HepG2 (cell line): ENCODE data around the gene LIFR. TPM values are rescaled to one million over a fixed set of nuclear protein-coding genes. Genes with fewer than 3 reads are reported as not detected.

ENCODE experiments used
- ATAC-seq: fragments of 200-7000 bp; cut with Tn5 transposase; 3 replicates; pipeline ENCODE4 v1.9.1; 2020; ENCODE audit warnings: mild to moderate bottlenecking, moderate library complexity
- BruUV-seq: library from RNA; stranded (reverse); fragments of 400-500 nt; replicated peaks from 2 replicates; lab custom pipeline; 2021; lab: Mats Ljungman, UMichigan
- CTCF ChIA-PET: fragments of 300-600 bp; formaldehyde crosslinking; extraction: SDS; loops from one replicate; lab custom pipeline; 2021; ENCODE audit warnings: low total read pairs, inconsistent platforms, low intra/inter-chr PET ratio; lab: Yijun Ruan, JAX
- POLR2A ChIA-PET: fragments of 350-600 bp; sonication (Branson Sonifier 250); formaldehyde crosslinking; loops from one replicate; lab custom pipeline; 2020; ENCODE audit warnings: antibody characterized with exemption, inconsistent platforms; lab: Yijun Ruan, JAX
- DNase-seq: peaks from one replicate; pipeline ENCODE4 v3.0.0-alpha.2; 2015; ENCODE audit warnings: low spot score
- FAIRE-seq: peaks from 3 replicates; lab custom pipeline; 2011; peaks lifted over from hg19 to GRCh38; lab: Jason Lieb, UNC
- H2AFZ ChIP-seq: one replicate; pipeline ENCODE4 v1.6.1; 2011; ENCODE audit warnings: low read length, inconsistent platforms
- H3K27ac ChIP-seq: fragments of 300-600 bp; 3 replicates; pipeline ENCODE4 v1.8.0; 2011; ENCODE audit warnings: mixed run types, mild to moderate bottlenecking, mixed read lengths, low read length, inconsistent platforms; ENCODE audit not compliant: insufficient read depth; ENCODE audit errors: extremely low read length
- H3K27me3 ChIP-seq, 2 experiments: fragments of 200-600 bp in 1 of 2; 2 replicates in 1 of 2; 3 replicates in 1 of 2; pipeline versions ENCODE4 v1.6.0 to v1.8.0; 2011; ENCODE audit warnings: low read length in 2 of 2, mild to moderate bottlenecking in 2 of 2, moderate library complexity in 2 of 2, inconsistent platforms in 1 of 2; ENCODE audit not compliant: insufficient read depth in 2 of 2, control insufficient read depth in 1 of 2
- H3K36me3 ChIP-seq, 2 experiments: fragments of 200-600 bp in 1 of 2; replicated peaks in 1 of 2; 2 replicates in 1 of 2; 3 replicates in 1 of 2; pipeline versions ENCODE4 v1.5.1 to v1.8.0; 2011; ENCODE audit warnings: low read length in 2 of 2, inconsistent platforms in 1 of 2; ENCODE audit not compliant: insufficient read depth in 2 of 2, control insufficient read depth in 1 of 2
- H3K4me1 ChIP-seq: 2 replicates; pipeline ENCODE4 v1.5.1; 2012; ENCODE audit warnings: low read length, inconsistent platforms; ENCODE audit not compliant: insufficient read depth
- H3K4me2 ChIP-seq: 2 replicates; pipeline ENCODE4 v1.6.0; 2011; ENCODE audit warnings: low read depth, low read length, inconsistent platforms
- H3K4me3 ChIP-seq, 3 experiments: fragments of 200-600 bp in 1 of 3; sonication (generic), shearing (Covaris generic) in 1 of 3; replicated peaks in 1 of 3; 2 replicates each; pipeline ENCODE4 v1.5.1; 2011 to 2016; ENCODE audit warnings: low read length in 3 of 3, inconsistent platforms in 2 of 3, low read depth in 2 of 3, mild to moderate bottlenecking in 2 of 3, control low read depth in 1 of 3, mixed read lengths in 1 of 3; ENCODE audit not compliant: insufficient read depth in 1 of 3
- H3K79me2 ChIP-seq: one replicate; pipeline ENCODE4 v1.6.1; 2011; ENCODE audit warnings: low read length, inconsistent platforms; ENCODE audit not compliant: insufficient read depth
- H3K9ac ChIP-seq: 2 replicates; pipeline ENCODE4 v1.6.0; 2011; ENCODE audit warnings: mild to moderate bottlenecking, low read depth, low read length, inconsistent platforms; ENCODE audit not compliant: insufficient read depth
- H3K9me3 ChIP-seq: 2 replicates; pipeline ENCODE4 v1.5.1; 2012; ENCODE audit warnings: mild to moderate bottlenecking, low read length
- H4K20me1 ChIP-seq: 2 replicates; pipeline ENCODE4 v1.6.0; 2011; ENCODE audit warnings: inconsistent platforms, mild to moderate bottlenecking, low read length, moderate library complexity; ENCODE audit not compliant: insufficient read depth
- AGO2 ChIP-seq: fragments of 200-400 bp; formaldehyde crosslinking; optimal IDR thresholded peaks from 2 replicates; pipeline ENCODE3; 2017; ENCODE audit warnings: mild to moderate bottlenecking, low read depth, low read length, moderate library complexity
- ARNT ChIP-seq: fragments of 450-650 bp; IDR thresholded peaks from 2 replicates; pipeline ENCODE4 v1.6.1; 2017
- CCDC6 ChIP-seq: sonication (generic); formaldehyde crosslinking; IDR thresholded peaks from 2 replicates; pipeline ENCODE4 v1.8.1; 2022; ENCODE audit warnings: mild to moderate bottlenecking, missing genetic modification reagents, moderate library complexity
- CENPX ChIP-seq: sonication (generic); formaldehyde crosslinking; IDR thresholded peaks from 2 replicates; pipeline ENCODE4 v1.9.0; 2021; ENCODE audit warnings: mild to moderate bottlenecking, missing genetic modification reagents, moderate library complexity
- ISX ChIP-seq: sonication (generic); formaldehyde crosslinking; conservative IDR thresholded peaks from 2 replicates; pipeline ENCODE4 v1.5.0; 2020; ENCODE audit warnings: missing genetic modification reagents
- KDM6A ChIP-seq: IDR thresholded peaks from 2 replicates; pipeline ENCODE4 v1.6.1; 2016; ENCODE audit warnings: low read depth
- MLLT10 ChIP-seq: sonication (generic); formaldehyde crosslinking; IDR thresholded peaks from 2 replicates; pipeline ENCODE4 v1.4.0; 2020; ENCODE audit warnings: missing genetic modification reagents
- MTF1 ChIP-seq: sonication (generic); formaldehyde crosslinking; IDR thresholded peaks from 2 replicates; pipeline ENCODE4 v1.5.0; 2020; ENCODE audit warnings: missing genetic modification reagents
- PHF8 ChIP-seq: sonication (generic); formaldehyde crosslinking; IDR thresholded peaks from 2 replicates; pipeline ENCODE4 v1.5.0; 2020; ENCODE audit warnings: missing genetic modification reagents
- RBFOX2 ChIP-seq: fragments of 200-400 bp; formaldehyde crosslinking; IDR thresholded peaks from 2 replicates; pipeline ENCODE4 v1.6.1; 2017; ENCODE audit warnings: low read depth, mild to moderate bottlenecking, low read length
- SCMH1 ChIP-seq: sonication (generic); formaldehyde crosslinking; IDR thresholded peaks from 2 replicates; pipeline ENCODE4 v1.9.0; 2021; ENCODE audit warnings: missing genetic modification reagents, mild to moderate bottlenecking, borderline replicate concordance
- SMYD3 ChIP-seq: sonication (generic); formaldehyde crosslinking; IDR thresholded peaks from 2 replicates; pipeline ENCODE4 v1.8.1; 2023; ENCODE audit warnings: mild to moderate bottlenecking, missing genetic modification reagents
- SOX5 ChIP-seq: IDR thresholded peaks from 2 replicates; pipeline ENCODE4 v1.6.1; 2016; ENCODE audit warnings: borderline replicate concordance
- SSRP1 ChIP-seq: IDR thresholded peaks from 2 replicates; pipeline ENCODE4 v1.6.1; 2016; ENCODE audit warnings: control low read depth
- TOPORS ChIP-seq: sonication (generic); formaldehyde crosslinking; IDR thresholded peaks from 2 replicates; pipeline ENCODE4 v1.8.0; 2023; ENCODE audit warnings: mild to moderate bottlenecking, missing genetic modification reagents
- ZNF501 ChIP-seq: sonication (generic); formaldehyde crosslinking; IDR thresholded peaks from 2 replicates; pipeline ENCODE4 v1.5.1; 2020; ENCODE audit warnings: mild to moderate bottlenecking, moderate library complexity, missing genetic modification reagents
- ZNF709 ChIP-seq: sonication (generic); formaldehyde crosslinking; IDR thresholded peaks from 2 replicates; pipeline ENCODE4 v1.5.0; 2020; ENCODE audit warnings: mild to moderate bottlenecking, missing genetic modification reagents
- ZNF713 ChIP-seq: sonication (generic); formaldehyde crosslinking; IDR thresholded peaks from 2 replicates; pipeline ENCODE4 v1.4.0; 2020; ENCODE audit warnings: mild to moderate bottlenecking, missing genetic modification reagents
- WGBS: methylation state at CpG from one replicate; pipeline ENCODE4 v1.1.6; 2017; ENCODE audit warnings: low lambda C conversion rate; 5-methylcytosine and 5-hydroxymethylcytosine counted together
- in situ Hi-C: cut with HindIII; loops from 2 replicates; pipeline ENCODE4 v1.10.0; 2017; ENCODE audit warnings: low pct_unique_long_range_greater_than_20kb; ENCODE audit not compliant: extremely low pct_ligation_motif_present
- intact Hi-C: fragments of 100-400 bp; cut with micrococcal nuclease; formaldehyde crosslinking; loops from one replicate; pipeline ENCODE4 v1.10.0; 2022; ENCODE audit not compliant: unreplicated experiment
- polyA plus RNA-seq, 8 experiments: library from polyadenylated mRNA; depleted of rRNA in 3 of 8; stranded (reverse) in 7 of 8; unstranded in 1 of 8; fragments of >200 nt; fragmentation: Illumina TruSeq in 4 of 8; extraction: Trizol in 4 of 8; gene quantifications; 2 replicates each; pipeline versions ENCODE4 v1.2.1 to v1.2.3, GENCODE V29; 2011 to 2016; ENCODE audit warnings: low read depth in 4 of 8, missing spikeins in 1 of 8, mixed read lengths in 1 of 8; ENCODE audit not compliant: insufficient read depth in 1 of 8
- total RNA-seq, 5 experiments: library from RNA; depleted of rRNA; stranded (reverse); fragments of >200 nt; fragmentation: Illumina TruSeq; extraction: Trizol; gene quantifications; 2 replicates each; pipeline ENCODE4 v1.2.3, GENCODE V29; 2016; ENCODE audit warnings: low read depth in 1 of 5
- TF ChIP-seq, protein P1 (sequence below): fragments of 450-650 bp; IDR thresholded peaks from 2 replicates; pipeline ENCODE4 v1.6.1; 2017
- TF ChIP-seq, protein P2 (sequence below): sonication (generic); formaldehyde crosslinking; IDR thresholded peaks from 2 replicates; pipeline ENCODE4 v1.5.1; 2020; ENCODE audit warnings: mild to moderate bottlenecking, missing genetic modification reagents

The LIFR gene
- total and polyA plus RNA-seq, 2 of the 13 experiments (the other 11 are each of a cell fraction or from before 2014, with no cell fraction given): 6.3 to 25.2 TPM

DNA sequence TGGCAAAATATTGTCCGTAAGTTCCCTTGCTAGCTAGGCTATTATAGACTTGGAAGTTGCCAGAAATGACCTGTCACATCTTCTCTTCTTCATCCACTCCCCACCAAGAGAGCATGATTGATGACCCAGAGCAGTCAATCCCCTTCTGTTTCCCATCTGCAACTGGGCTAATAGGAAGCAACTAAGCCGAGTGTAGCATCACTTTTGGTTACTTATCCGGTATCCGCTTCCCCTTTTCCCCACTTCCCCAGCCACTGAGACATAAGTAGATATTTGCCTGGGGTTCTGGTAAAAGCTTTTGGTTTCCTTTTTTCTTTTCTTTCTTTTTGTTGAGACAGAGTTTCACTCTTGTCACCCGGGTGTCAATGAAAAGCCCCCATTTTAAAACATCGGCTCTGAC lies 29.4 kb upstream of the LIFR start:
- Histone ChIP-seq H3K4me1 (no peaks in the 10 kb centered on the region), H3K79me2 (no peaks in the 10 kb centered on the region), H3K4me3 (no peak overlapping the region), H3K4me2 (no peak overlapping the region), H3K9me3 (no peaks in the 10 kb centered on the region), H3K27ac (no peak overlapping the region), H3K36me3 (no peaks in the 10 kb centered on the region)
- no peak for DNase-seq
- BruUV-seq: no TSS peak
- CTCF ChIA-PET: no interaction called here
- TF ChIP-seq MLLT10 (CRISPR knock-in tag) (no peak), MTF1 (CRISPR knock-in tag) (no peak), KDM6A (no peak), AGO2 (no peak), CENPX (no peak), CCDC6 (CRISPR knock-in tag) (no peak), SOX5 (CRISPR knock-in tag) (no peak), SSRP1 (CRISPR knock-in tag) (no peak), TOPORS (CRISPR knock-in tag) (no peak), ZNF709 (CRISPR knock-in tag) (no peak), RBFOX2 (no peak), PHF8 (no peak), SCMH1 (CRISPR knock-in tag) (no peak), SMYD3 (CRISPR knock-in tag) (no peak), ISX (CRISPR knock-in tag) (no peak), ZNF501 (no peak), ARNT (no peak), ZNF713 (no peak)
- TF ChIP-seq, protein P1, sequence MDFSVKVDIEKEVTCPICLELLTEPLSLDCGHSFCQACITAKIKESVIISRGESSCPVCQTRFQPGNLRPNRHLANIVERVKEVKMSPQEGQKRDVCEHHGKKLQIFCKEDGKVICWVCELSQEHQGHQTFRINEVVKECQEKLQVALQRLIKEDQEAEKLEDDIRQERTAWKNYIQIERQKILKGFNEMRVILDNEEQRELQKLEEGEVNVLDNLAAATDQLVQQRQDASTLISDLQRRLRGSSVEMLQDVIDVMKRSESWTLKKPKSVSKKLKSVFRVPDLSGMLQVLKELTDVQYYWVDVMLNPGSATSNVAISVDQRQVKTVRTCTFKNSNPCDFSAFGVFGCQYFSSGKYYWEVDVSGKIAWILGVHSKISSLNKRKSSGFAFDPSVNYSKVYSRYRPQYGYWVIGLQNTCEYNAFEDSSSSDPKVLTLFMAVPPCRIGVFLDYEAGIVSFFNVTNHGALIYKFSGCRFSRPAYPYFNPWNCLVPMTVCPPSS: no peak
- TF ChIP-seq, protein P2, sequence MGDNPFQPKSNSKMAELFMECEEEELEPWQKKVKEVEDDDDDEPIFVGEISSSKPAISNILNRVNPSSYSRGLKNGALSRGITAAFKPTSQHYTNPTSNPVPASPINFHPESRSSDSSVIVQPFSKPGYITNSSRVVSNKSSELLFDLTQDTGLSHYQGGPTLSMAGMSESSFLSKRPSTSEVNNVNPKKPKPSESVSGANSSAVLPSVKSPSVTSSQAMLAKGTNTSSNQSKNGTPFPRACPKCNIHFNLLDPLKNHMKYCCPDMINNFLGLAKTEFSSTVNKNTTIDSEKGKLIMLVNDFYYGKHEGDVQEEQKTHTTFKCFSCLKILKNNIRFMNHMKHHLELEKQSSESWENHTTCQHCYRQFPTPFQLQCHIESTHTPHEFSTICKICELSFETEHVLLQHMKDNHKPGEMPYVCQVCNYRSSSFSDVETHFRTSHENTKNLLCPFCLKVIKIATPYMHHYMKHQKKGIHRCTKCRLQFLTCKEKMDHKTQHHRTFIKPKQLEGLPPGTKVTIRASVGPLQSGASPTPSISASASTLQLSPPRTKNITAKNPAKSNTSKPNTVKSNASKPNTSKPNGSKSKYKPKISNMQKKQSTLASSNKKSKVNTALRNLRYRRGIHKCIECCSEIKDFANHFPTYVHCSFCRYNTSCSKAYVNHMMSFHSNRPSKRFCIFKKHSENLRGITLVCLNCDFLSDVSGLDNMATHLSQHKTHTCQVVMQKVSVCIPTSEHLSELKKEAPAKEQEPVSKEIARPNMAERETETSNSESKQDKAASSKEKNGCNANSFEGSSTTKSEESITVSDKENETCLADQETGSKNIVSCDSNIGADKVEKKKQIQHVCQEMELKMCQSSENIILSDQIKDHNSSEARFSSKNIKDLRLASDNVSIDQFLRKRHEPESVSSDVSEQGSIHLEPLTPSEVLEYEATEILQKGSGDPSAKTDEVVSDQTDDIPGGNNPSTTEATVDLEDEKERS (CRISPR knock-in tag): no peak
- TF ChIP-seq, all 625 proteins: peak for 0
- no peaks in the 10 kb centered on the region for H4K20me1 ChIP-seq
- H3K27me3 ChIP-seq: peaks cover 0 to 5% of the 10 kb centered on the region in 2 experiments; a peak in 2 of 5 replicates
- POLR2A ChIA-PET: no interaction called here
- intact Hi-C loops: no loop called here
- ATAC-seq (no peak), FAIRE-seq (no peak)
- WGBS: 41% methylated on average over 6 of the region's 6 CpGs
- no peak overlapping the region for H2AFZ ChIP-seq
- in situ Hi-C loops: no loop called here
- H3K9ac ChIP-seq: no peak overlapping the region
